HCT116 (cell line): ENCODE results near the gene CCDC197. TPM values are rescaled to one million over a fixed set of nuclear protein-coding genes. Genes with fewer than 3 reads are reported as not detected.

Experiments used
- ATAC-seq: fragments of 200-7000 bp; cut with Tn5 transposase; 2 replicates; pipeline ENCODE4 v1.9.1; 2020; ENCODE audit warnings: mild to moderate bottlenecking, moderate library complexity
- BruUV-seq: library from RNA; stranded (reverse); fragments of 400-500 nt; replicated peaks from 2 replicates; lab custom pipeline; 2021; lab: Mats Ljungman, UMichigan
- CTCF ChIA-PET: fragments of 300-600 bp; sonication (Branson Sonifier 250); formaldehyde crosslinking; loops from one replicate; lab custom pipeline; 2021; ENCODE audit warnings: antibody characterized with exemption; lab: Charles Lee
- POLR2A ChIA-PET: fragments of 300-600, 350-600 bp; sonication (Branson Sonifier 250); formaldehyde crosslinking; loops from one replicate; lab custom pipeline; 2021; ENCODE audit warnings: antibody characterized with exemption; lab: Charles Lee
- RAD21 ChIA-PET, 2 experiments: fragments of 300-600 bp; sonication (Branson Sonifier 250); formaldehyde crosslinking; loops; one replicate each; lab custom pipeline; 2023; ENCODE audit warnings: low total read pairs in 2 of 2; ENCODE audit not compliant: uncharacterized antibody in 2 of 2, unreplicated experiment in 2 of 2, low non-redundant PET in 1 of 2; lab: Charles Lee
- DNase-seq: peaks from one replicate; pipeline ENCODE4 v3.0.0-alpha.2; 2010; ENCODE audit warnings: low read depth, low spot score
- H2AFZ ChIP-seq: fragments of 200-600 bp; shearing (Covaris generic), sonication (generic); 2 replicates; pipeline ENCODE4 v1.6.1; 2017; ENCODE audit warnings: low read depth, mixed run types, mixed read lengths, antibody characterized with exemption, low read length; ENCODE audit not compliant: poor library complexity, severe bottlenecking
- H3K27ac ChIP-seq: 2 replicates; pipeline ENCODE4 v1.5.1; 2012; ENCODE audit warnings: low read depth, low read length
- H3K27me3 ChIP-seq: fragments of 200-600 bp; sonication (generic); 2 replicates; pipeline ENCODE4 v1.6.1; 2016; ENCODE audit warnings: mixed run types, low read length, mixed read lengths; ENCODE audit not compliant: insufficient read depth
- H3K36me3 ChIP-seq, 2 experiments: fragments of 200-500 bp in 1 of 2; fragments of 200-600 bp in 1 of 2; sonication (Bioruptor generic) in 1 of 2; sonication (generic) in 1 of 2; 2 replicates each; pipeline versions ENCODE4 v1.5.1 to v1.6.1; 2014 to 2016; ENCODE audit warnings: low read length in 2 of 2, inconsistent platforms in 1 of 2, mixed read lengths in 1 of 2, mixed run types in 1 of 2; ENCODE audit not compliant: insufficient read depth in 2 of 2, control insufficient read depth in 1 of 2
- H3K4me1 ChIP-seq, 2 experiments: fragments of 200-600 bp in 1 of 2; sonication (generic) in 1 of 2; 2 replicates each; pipeline versions ENCODE4 v1.5.1 to v1.6.1; 2012 to 2017; ENCODE audit warnings: low read length in 2 of 2, inconsistent platforms in 1 of 2, mild to moderate bottlenecking in 1 of 2, mixed read lengths in 1 of 2, mixed run types in 1 of 2, moderate library complexity in 1 of 2; ENCODE audit not compliant: insufficient read depth in 2 of 2, control insufficient read depth in 1 of 2
- H3K4me2 ChIP-seq: fragments of 200-600 bp; sonication (generic); 2 replicates; pipeline ENCODE4 v1.6.1; 2017; ENCODE audit warnings: mixed run types, low read length, mixed read lengths
- H3K4me3 ChIP-seq, 2 experiments: fragments of 200-600 bp in 1 of 2; sonication (generic) in 1 of 2; replicated peaks in 1 of 2; 2 replicates each; pipeline ENCODE4 v1.5.1; 2011 to 2016; ENCODE audit warnings: low read length in 2 of 2, control low read depth in 1 of 2, low read depth in 1 of 2, mild to moderate bottlenecking in 1 of 2, mixed read lengths in 1 of 2, mixed run types in 1 of 2
- H3K79me2 ChIP-seq: fragments of 200-600 bp; sonication (generic); 2 replicates; pipeline ENCODE4 v1.6.1; 2017; ENCODE audit warnings: mild to moderate bottlenecking, mixed run types, low read length, moderate library complexity, mixed read lengths; ENCODE audit not compliant: insufficient read depth
- H3K9ac ChIP-seq: fragments of 200-600 bp; sonication (generic); 2 replicates; pipeline ENCODE4 v1.6.1; 2016; ENCODE audit warnings: low read length, mixed read lengths
- H3K9me2 ChIP-seq: fragments of 200-600 bp; sonication (generic), shearing (Covaris generic); 2 replicates; pipeline ENCODE4 v1.6.1; 2017; ENCODE audit warnings: mixed run types, mild to moderate bottlenecking, moderate library complexity; ENCODE audit not compliant: insufficient read depth
- H3K9me3 ChIP-seq, 2 experiments: fragments of 200-500 bp in 1 of 2; fragments of 200-600 bp in 1 of 2; sonication (Bioruptor generic) in 1 of 2; sonication (generic) in 1 of 2; 2 replicates each; pipeline ENCODE4 v1.6.1; 2014 to 2017; ENCODE audit warnings: low read length in 2 of 2, mixed read lengths in 2 of 2, inconsistent platforms in 1 of 2, low read depth in 1 of 2, mild to moderate bottlenecking in 1 of 2, mixed run types in 1 of 2, moderate library complexity in 1 of 2; ENCODE audit not compliant: control insufficient read depth in 1 of 2, insufficient read depth in 1 of 2
- H4K20me1 ChIP-seq: fragments of 200-600 bp; sonication (generic), shearing (Covaris generic); 2 replicates; pipeline ENCODE4 v1.6.1; 2017; ENCODE audit warnings: mixed run types, mild to moderate bottlenecking, moderate library complexity; ENCODE audit not compliant: insufficient read depth
- CBX3 ChIP-seq: IDR thresholded peaks from 2 replicates; pipeline ENCODE4 v1.6.1; 2012; ENCODE audit warnings: low read depth
- CEBPB ChIP-seq: IDR thresholded peaks from 2 replicates; pipeline ENCODE4 v1.6.1; 2012; ENCODE audit warnings: low read depth
- EZH2phosphoT487 ChIP-seq: fragments of 200-600 bp; IDR thresholded peaks from 2 replicates; pipeline ENCODE4 v1.6.1; 2018; ENCODE audit warnings: antibody characterized with exemption, borderline replicate concordance
- FOSL1 ChIP-seq: IDR thresholded peaks from 2 replicates; pipeline ENCODE4 v1.6.1; 2012; ENCODE audit warnings: low read depth
- JUND ChIP-seq: IDR thresholded peaks from 2 replicates; pipeline ENCODE4 v1.6.1; 2012
- POLR2A ChIP-seq: IDR thresholded peaks from 2 replicates; pipeline ENCODE4 v1.7.0; 2011; ENCODE audit warnings: borderline replicate concordance; ENCODE audit not compliant: insufficient read depth, insufficient read length; ENCODE audit errors: extremely low read depth
- SIN3A ChIP-seq: IDR thresholded peaks from 2 replicates; pipeline ENCODE4 v1.6.1; 2012; ENCODE audit warnings: low read depth
- SP1 ChIP-seq: IDR thresholded peaks from 2 replicates; pipeline ENCODE4 v1.6.1; 2012; ENCODE audit warnings: low read depth
- SRF ChIP-seq: IDR thresholded peaks from 2 replicates; pipeline ENCODE4 v1.6.1; 2012; ENCODE audit warnings: low read depth
- YY1 ChIP-seq: IDR thresholded peaks from 2 replicates; pipeline ENCODE4 v1.6.1; 2011; ENCODE audit warnings: low read length, low read depth, moderate library complexity, mild to moderate bottlenecking; ENCODE audit not compliant: insufficient replicate concordance; ENCODE audit errors: extremely low read depth
- ZFX ChIP-seq: fragments of 450-650 bp; IDR thresholded peaks from 2 replicates; pipeline ENCODE4 v1.6.1; 2017
- ZNF274 ChIP-seq: fragments of 200-500 bp; sonication (Bioruptor generic); IDR thresholded peaks from 2 replicates; pipeline ENCODE4 v1.6.1; 2014; ENCODE audit warnings: mild to moderate bottlenecking, low read depth, low read length, inconsistent platforms
- intact Hi-C: fragments of 100-400 bp; cut with micrococcal nuclease; formaldehyde crosslinking; loops from 2 replicates; pipeline ENCODE4 v1.10.0; 2022
- total RNA-seq: library from RNA; stranded (reverse); gene quantifications from one replicate; pipeline ENCODE4 v1.2.1, GENCODE V29; 2021; ENCODE audit not compliant: unreplicated experiment
- TF ChIP-seq, protein P1 (sequence below): IDR thresholded peaks from 2 replicates; pipeline ENCODE4 v1.6.1; 2011; ENCODE audit warnings: mild to moderate bottlenecking, low read length, moderate library complexity; ENCODE audit not compliant: insufficient replicate concordance; ENCODE audit errors: extremely low read depth
- TF ChIP-seq, protein P2 (sequence below): IDR thresholded peaks from 2 replicates; pipeline ENCODE4 v1.6.1; 2012
- TF ChIP-seq, protein P3 (sequence below), 3 experiments: fragments of 200-600 bp in 1 of 3; sonication (generic) in 1 of 3; IDR thresholded peaks in 2 of 3; conservative IDR thresholded peaks in 1 of 3; 2 replicates each; pipeline ENCODE4 v1.5.1; 2012 to 2017; ENCODE audit warnings: low read depth in 2 of 3, low read length in 2 of 3, antibody characterized with exemption in 1 of 3, borderline replicate concordance in 1 of 3, control low read depth in 1 of 3, mild to moderate bottlenecking in 1 of 3, mixed read lengths in 1 of 3, mixed run types in 1 of 3, moderate library complexity in 1 of 3; ENCODE audit not compliant: insufficient read depth in 1 of 3

CCDC197 gene
- total RNA-seq, 1 experiment from 2014 or later: not detected

DNA sequence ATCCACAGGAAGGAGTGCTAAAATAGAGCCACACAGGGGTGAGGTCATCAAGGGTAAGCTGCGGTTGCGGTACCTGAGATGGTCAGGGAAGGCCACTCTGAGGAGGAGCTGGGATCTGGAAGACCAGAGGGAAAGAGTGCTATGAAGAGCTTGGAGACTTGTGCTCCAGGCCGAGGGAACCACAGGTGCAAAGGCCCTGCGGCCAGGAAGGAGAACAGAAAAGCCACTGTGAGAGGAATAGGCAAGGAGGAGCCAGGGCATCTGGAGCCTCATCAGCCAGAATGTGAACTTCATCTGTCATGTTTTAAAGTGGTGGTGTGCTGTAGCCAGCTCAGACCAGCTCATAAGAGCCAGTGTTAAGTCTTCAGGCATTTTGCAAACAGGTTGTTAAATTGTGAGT, 5.5 kb upstream of the CCDC197 start:
- Histone ChIP-seq H3K4me1 (peaks cover 13 to 26% of the 10 kb centered on the region in 2 experiments; a peak in 3 of 4 replicates), H3K9ac (no peak overlapping the region), H3K4me3 (no peak overlapping the region), H3K27me3 (no peaks in the 10 kb centered on the region), H3K4me2 (no peak overlapping the region), H3K79me2 (no peaks in the 10 kb centered on the region), H2AFZ (no peak overlapping the region), H3K9me2 (no peaks in the 10 kb centered on the region), H3K27ac (no peak overlapping the region), H3K36me3 (no peaks in the 10 kb centered on the region), H4K20me1 (no peaks in the 10 kb centered on the region), H3K9me3 (no peaks in the 10 kb centered on the region)
- CTCF ChIA-PET: interaction anchor here (0.8 to 2.2 kb wide), 4 partner anchors 9 to 54 kb away, joined by 3 to 6 read pairs (median 4); no protein-coding TSS in a partner anchor
- RAD21 ChIA-PET: no interaction called here
- DNase-seq (no peak), ATAC-seq (no peak)
- POLR2A ChIA-PET: no interaction called here
- intact Hi-C loops: no loop called here
- BruUV-seq: no TSS peak
- TF ChIP-seq, protein P1, sequence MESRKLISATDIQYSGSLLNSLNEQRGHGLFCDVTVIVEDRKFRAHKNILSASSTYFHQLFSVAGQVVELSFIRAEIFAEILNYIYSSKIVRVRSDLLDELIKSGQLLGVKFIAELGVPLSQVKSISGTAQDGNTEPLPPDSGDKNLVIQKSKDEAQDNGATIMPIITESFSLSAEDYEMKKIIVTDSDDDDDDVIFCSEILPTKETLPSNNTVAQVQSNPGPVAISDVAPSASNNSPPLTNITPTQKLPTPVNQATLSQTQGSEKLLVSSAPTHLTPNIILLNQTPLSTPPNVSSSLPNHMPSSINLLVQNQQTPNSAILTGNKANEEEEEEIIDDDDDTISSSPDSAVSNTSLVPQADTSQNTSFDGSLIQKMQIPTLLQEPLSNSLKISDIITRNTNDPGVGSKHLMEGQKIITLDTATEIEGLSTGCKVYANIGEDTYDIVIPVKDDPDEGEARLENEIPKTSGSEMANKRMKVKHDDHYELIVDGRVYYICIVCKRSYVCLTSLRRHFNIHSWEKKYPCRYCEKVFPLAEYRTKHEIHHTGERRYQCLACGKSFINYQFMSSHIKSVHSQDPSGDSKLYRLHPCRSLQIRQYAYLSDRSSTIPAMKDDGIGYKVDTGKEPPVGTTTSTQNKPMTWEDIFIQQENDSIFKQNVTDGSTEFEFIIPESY: no peak
- no peak for TF ChIP-seq SIN3A
- TF ChIP-seq CBX3: no peak
- no peak for TF ChIP-seq JUND
- TF ChIP-seq SRF: no peak

DNA sequence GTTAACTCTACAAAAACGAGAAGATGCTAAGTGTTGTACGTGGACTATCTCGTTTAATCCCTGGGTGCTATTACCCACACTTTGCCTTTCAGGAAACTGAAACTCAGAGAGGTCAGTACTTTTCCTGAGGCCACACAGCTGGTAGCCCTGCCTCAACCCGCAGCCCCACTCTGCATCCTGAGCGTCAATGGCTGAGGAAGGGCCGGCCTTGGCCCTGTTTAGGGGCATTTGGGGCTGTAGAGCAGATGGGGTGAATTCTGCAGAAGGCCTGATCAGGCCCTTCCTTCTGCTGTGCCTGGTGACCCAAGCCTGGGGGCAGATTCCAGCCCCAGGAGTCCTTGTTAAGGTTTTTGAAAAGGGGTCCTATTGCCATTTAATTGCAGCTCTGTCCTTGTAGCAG, 3.7 kb upstream of the CCDC197 start:
- no peak overlapping the region for H3K9ac ChIP-seq
- intact Hi-C loops: no loop called here
- H2AFZ ChIP-seq: no peak overlapping the region
- H3K27me3 ChIP-seq: no peaks in the 10 kb centered on the region
- H3K27ac ChIP-seq: no peak overlapping the region
- no peaks in the 10 kb centered on the region for H3K36me3 ChIP-seq
- POLR2A ChIA-PET: no interaction called here
- H3K79me2 ChIP-seq: no peaks in the 10 kb centered on the region
- no peaks in the 10 kb centered on the region for H3K9me3 ChIP-seq
- RAD21 ChIA-PET: no interaction called here
- no peaks in the 10 kb centered on the region for H3K9me2 ChIP-seq
- no peak for ATAC-seq
- H4K20me1 ChIP-seq: no peaks in the 10 kb centered on the region
- CTCF ChIA-PET: interaction anchor here (1.4 kb wide), 2 partner anchors 23 to 54 kb away, joined by 3 to 8 read pairs; no protein-coding TSS in a partner anchor
- peaks cover 5 to 26% of the 10 kb centered on the region in 2 experiments; a peak in 3 of 4 replicates for H3K4me1 ChIP-seq
- no peak overlapping the region for H3K4me2 ChIP-seq
- DNase-seq: no peak
- H3K4me3 ChIP-seq: no peak overlapping the region
- BruUV-seq: no TSS peak
- TF ChIP-seq ZFX: no peak
- TF ChIP-seq YY1: no peak
- TF ChIP-seq SIN3A: no peak
- TF ChIP-seq CEBPB: no peak
- no peak for TF ChIP-seq CBX3
- TF ChIP-seq SP1: no peak
- TF ChIP-seq ZNF274: no peak
- TF ChIP-seq, protein P2, sequence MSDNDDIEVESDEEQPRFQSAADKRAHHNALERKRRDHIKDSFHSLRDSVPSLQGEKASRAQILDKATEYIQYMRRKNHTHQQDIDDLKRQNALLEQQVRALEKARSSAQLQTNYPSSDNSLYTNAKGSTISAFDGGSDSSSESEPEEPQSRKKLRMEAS: no peak
- TF ChIP-seq, protein P1: no peak
- no peak for TF ChIP-seq FOSL1
- no peak for TF ChIP-seq JUND
- TF ChIP-seq EZH2phosphoT487: no peak
- TF ChIP-seq, protein P3, sequence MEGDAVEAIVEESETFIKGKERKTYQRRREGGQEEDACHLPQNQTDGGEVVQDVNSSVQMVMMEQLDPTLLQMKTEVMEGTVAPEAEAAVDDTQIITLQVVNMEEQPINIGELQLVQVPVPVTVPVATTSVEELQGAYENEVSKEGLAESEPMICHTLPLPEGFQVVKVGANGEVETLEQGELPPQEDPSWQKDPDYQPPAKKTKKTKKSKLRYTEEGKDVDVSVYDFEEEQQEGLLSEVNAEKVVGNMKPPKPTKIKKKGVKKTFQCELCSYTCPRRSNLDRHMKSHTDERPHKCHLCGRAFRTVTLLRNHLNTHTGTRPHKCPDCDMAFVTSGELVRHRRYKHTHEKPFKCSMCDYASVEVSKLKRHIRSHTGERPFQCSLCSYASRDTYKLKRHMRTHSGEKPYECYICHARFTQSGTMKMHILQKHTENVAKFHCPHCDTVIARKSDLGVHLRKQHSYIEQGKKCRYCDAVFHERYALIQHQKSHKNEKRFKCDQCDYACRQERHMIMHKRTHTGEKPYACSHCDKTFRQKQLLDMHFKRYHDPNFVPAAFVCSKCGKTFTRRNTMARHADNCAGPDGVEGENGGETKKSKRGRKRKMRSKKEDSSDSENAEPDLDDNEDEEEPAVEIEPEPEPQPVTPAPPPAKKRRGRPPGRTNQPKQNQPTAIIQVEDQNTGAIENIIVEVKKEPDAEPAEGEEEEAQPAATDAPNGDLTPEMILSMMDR (IDR thresholded peaks at IDR 0.05 in 2 of 3, conservative IDR thresholded peaks at IDR 0.05 in 1 of 3; ENCODE audit: borderline replicate concordance in 1 of 3, insufficient read depth in 1 of 3, low read depth in 2 of 3, low read length in 2 of 3): no peak
- no peak for TF ChIP-seq POLR2A
